HG03575 (cell line): ENCODE results near the gene ITGA3.

ENCODE experiments used
- ATAC-seq: cut with Tn5 transposase; IDR thresholded peaks from one replicate; pipeline ENCODE4 v1.9.1; 2021; ENCODE audit not compliant: unreplicated experiment, insufficient number of reproducible peaks, low FRiP score; ENCODE audit errors: extremely low read depth

Gene ITGA3

GRCh38 chr17:50087246-50087911 is 31.5 kb downstream of the ITGA3 start:
- no peak for ATAC-seq

- no peak for ATAC-seq
These were observed 32.0 kb downstream of the ITGA3 start for GRCh38 chr17:50087912-50088405.

DNA sequence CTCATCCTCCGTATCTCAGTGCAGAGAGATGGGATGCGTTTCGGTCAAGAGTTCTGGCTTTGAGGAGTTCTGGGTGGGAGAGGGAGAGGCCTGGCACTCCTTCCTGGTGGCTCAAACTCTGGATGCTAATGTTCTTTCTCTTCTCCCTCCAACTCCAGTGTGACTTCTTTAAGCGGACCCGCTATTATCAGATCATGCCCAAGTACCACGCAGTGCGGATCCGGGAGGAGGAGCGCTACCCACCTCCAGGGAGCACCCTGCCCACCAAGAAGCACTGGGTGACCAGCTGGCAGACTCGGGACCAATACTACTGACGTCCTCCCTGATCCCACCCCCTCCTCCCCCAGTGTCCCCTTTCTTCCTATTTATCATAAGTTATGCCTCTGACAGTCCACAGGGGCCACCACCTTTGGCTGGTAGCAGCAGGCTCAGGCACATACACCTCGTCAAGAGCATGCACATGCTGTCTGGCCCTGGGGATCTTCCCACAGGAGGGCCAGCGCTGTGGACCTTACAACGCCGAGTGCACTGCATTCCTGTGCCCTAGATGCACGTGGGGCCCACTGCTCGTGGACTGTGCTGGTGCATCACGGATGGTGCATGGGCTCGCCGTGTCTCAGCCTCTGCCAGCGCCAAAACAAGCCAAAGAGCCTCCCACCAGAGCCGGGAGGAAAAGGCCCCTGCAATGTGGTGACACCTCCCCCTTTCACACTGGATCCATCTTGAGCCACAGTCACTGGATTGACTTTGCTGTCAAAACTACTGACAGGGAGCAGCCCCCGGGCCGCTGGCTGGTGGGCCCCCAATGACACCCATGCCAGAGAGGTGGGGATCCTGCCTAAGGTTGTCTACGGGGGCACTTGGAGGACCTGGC is 33.3 kb downstream of the ITGA3 start:
- no peak for ATAC-seq

GRCh38 chr17:50090071-50090470 is 34.2 kb downstream of the ITGA3 start:
- no peak for ATAC-seq

DNA sequence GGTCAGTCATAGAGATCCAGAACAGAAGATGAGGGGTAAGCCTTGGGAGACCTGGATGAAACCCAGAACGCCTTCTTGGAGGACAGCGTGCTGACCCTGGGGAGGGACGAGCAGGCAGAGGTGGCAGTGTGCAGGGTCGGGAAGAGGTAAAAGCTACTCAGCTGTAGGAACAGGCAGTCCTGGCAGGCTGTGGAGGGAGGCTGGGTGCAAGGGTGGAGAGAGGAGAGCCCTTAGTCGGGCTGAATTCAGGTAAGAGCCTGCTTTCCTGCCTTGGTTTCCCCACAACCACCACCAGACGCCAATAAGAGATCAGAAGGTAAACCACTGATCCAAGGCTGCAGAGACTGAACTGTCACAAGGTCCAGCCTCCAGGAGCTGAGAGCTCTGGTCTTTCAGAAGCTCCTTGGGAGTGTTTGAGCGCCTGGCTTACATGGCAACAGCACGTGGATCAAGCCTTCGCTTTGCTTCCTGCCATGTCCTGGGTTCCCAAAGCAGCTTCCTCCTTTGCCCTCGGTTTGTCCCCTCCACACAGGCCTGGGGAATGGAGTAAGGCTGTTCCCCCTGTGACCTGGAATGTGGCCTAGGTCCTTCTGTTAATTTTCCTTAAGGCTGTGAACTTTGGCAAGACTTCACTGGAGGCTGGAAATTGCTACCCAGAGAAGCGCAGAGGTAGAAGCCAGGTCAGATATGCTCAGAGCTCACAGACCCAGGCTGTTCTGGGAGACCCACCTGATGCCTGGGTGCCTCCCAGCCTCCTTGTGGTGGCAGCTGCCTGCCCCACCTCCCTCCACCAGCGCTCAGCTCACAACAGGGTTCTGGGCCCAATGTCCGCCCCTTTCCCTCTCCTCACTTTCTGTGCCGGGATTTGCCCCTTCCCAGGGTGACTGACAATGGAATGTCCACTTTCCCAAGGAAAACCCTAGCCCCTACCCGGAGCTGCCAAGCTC is 35.3 kb downstream of the ITGA3 start:
- ATAC-seq: no peak

GRCh38 chr17:50091918-50092285 is 36.0 kb downstream of the ITGA3 start:
- ATAC-seq: no peak

DNA sequence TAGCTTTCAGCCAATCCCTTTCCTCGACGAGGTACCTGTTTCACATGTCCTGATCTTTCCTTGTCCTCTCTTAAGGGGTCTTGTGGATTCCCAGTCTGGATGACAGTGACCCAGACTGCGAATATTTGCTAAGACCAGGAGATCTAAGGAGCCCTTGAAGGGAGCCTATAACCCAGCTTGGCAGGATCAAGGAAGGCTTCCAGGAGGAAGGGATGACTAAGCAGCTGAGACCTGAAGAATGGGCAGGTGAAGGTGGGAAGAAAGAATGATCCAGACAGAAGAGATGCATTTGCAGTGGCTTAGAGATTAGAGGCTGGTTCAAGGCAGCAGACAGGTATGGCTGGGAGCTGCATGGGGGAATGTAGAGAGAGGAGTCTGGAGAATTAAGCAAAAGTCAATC is 37.3 kb downstream of the ITGA3 start:
- no peak for ATAC-seq

DNA sequence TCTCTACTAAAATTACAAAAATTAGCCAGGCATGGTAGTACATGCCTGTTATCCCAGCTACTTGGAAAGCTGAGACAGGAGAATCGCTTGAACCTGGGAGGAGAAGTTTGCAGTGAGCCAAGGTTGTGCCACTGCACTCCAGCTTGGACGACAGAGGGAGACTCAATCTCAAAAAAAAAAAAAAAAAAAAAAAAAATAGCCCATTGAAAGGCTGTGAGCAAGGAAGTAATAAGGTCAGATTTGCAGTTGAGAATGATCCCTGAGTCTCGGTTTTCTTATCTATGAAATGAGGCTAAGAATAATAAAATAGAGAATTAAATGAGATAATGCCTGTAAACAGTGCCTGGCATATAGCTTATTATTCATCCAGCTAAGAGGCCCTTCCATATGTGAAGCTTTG is 37.9 kb downstream of the ITGA3 start:
- no peak for ATAC-seq

GRCh38 chr17:50094243-50094752 is 38.4 kb downstream of the ITGA3 start:
- ATAC-seq: no peak

DNA sequence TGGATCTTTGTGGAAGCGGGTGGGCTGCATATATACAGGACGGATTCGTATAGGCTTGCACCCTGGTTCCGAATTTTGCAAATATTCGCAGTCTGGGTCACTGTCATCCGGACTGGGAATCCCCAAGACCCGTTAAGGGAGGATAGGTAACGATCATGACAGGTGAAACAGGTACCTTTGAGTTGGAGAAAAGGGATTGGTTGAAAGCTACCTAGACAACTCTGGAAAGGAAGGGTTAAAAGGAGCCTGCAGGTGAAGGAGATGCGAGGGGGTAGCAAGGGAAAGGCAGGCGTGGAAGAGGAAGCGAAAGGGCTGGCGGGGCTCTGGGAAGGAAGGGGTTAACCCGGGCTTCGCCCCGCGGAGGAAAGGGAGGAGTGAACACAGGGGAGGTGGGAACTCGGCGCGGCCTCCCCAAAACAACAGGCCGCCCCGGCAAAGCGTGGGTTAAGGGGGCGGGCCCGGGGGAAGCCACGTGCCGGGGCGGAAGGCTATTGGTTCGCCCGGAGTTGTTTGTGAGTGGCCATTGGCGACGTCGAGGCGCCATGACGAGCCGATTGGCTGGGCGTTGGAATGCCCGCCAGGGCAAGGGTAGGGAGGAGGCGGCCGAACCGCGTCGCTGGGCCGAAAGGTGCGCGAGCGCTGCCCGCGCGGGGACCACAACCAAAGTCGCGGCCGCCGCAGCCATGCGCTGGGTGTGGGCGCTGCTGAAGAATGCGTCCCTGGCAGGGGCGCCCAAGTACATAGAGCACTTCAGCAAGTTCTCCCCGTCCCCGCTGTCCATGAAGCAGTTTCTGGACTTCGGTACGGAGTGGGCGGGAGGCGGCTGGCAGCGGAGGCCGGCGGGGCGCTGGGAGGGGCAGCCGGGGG is 39.1 kb downstream of the ITGA3 start, which contains the start of gene PDK2:
Gene PDK2 (plus strand): TSS at position 599 of the 867 bp plus-strand sequence. CDS start 85 bp downstream, at position 684.
- ATAC-seq: peak; percentile 62

GRCh38 chr17:50095626-50096037 is 39.7 kb downstream of the ITGA3 start:
- no peak for ATAC-seq

DNA sequence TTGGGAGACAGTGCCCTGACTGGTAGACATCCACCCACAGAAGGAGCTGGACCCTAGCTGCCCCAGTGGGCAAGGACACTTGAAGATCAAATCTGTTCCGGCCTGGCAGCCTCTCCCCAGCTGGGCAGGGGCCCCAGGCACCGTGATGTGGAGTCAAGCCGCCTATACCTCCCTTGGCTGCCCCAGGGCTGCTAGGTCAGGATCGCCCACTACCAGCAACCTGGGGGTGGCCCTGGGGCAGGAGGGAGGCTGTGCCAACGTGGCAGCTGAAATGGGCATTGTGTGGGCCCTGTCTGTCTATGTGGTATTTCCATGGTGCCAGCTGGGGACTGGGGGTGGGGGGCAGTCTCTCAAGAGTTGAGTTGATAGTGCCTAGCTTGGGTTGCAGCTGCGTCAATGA is 40.2 kb downstream of the ITGA3 start:
- no peak for ATAC-seq

GRCh38 chr17:50096758-50097157 is 40.8 kb downstream of the ITGA3 start:
- ATAC-seq: no peak

GRCh38 chr17:50097455-50097854 is 41.5 kb downstream of the ITGA3 start:
- no peak for ATAC-seq

GRCh38 chr17:50097926-50098325 is 42.0 kb downstream of the ITGA3 start:
- ATAC-seq: no peak

DNA sequence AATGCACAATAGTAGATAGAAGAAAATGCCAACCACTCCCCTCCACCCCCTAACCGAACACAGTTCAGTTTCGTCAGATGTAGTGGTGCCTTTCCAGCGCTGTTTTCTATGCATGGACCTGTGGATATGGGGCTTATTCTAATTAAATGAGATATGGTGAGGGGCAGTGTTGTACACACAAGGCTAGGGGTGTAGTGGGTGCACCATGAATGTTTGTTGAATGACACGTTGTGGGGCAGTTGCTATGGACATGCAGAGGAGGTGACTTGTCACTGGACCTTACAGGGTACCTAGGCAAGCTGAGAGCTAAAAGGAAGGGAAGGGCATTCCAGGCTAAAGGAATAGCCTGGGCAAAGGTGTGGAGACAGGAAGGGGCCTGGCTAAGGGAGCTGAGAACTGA is 42.7 kb downstream of the ITGA3 start:
- no peak for ATAC-seq

DNA sequence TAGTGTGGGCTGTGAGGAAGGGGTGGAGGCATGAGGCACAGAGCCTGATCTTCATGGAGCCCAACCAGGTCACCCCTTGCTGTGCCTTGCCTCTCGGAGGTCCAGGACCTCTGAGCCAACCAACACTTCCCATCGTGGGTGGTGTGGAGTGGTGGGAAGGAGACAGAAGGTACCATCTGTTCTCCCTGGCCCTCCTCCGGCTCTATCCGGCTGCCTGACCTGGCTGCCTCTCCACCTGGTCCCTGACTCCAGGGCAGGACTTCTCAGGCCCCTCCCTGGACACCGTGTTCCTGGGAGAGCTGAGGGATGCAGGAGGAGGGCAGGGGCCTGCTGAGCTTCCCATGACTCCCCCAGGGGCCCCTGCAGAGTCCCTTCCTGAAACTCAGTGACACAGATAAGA is 43.1 kb downstream of the ITGA3 start:
- ATAC-seq: no peak

DNA sequence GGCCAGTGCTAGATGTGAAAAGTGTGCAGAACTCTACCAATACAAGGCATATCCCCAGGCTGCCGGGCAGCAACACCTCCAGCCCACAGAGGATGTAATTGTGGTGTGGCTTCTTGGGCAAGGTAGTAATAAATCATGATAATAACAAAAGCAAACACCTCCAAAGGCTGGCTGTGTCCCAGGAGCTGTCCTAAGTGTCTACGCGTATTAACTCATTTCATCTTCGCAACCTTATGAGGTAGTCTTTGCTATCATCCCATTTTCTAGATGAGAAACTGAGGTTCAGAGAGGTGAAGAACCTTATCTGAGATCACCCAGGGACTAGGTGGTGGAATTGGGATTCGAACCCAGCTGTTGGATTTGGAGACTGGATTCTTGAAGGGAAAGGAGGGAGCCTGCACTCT is 44.6 kb downstream of the ITGA3 start:
- no peak for ATAC-seq
